ENCODE measurements around the gene KCNJ2. TPM values are rescaled to one million over a fixed set of nuclear protein-coding genes. Genes with fewer than 3 reads are reported as not detected.

The KCNJ2 gene
- total RNA-seq, 1 donor: 12.7 TPM

DNA sequence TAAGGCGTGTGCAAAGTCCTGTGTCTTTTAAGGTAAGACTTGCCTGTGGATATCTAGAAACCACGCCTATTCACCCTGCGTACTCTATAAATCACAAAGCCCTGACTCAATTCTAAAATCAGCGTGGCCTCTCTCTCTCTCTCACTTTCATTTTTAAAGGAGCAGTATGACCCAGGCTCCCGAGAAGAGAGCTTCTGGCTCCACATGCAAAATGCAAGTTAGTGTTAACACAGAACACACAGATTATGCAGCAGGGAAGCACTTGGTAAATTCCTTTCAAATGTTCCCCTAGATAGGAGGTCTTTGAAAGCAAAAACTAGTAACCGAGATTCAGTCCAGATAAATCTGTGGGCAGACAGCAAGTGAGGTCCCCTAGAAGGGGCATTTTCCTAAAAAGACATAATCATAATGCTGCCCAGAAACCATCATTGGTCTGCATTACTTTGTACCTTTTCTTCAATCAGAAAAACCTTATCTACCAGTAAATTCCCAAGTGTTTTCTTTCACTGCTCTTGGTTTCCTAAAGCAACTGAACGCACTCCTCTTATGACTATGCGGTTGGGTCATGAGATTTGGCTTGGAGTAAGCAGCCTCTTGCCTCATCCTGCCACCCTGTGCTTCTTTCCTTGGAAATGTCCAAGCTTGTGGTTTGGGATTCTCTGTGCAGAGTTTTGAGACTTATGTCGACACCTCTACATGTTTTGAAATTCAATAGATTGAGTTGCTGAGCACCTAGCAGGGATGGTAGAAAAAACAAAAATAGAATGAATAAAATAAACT lies 31.7 kb upstream of the KCNJ2 start:
- H3K4me3 ChIP-seq (ENCODE audit: low read depth, low read length): peak overlapping the region; percentile 57
- TF ChIP-seq, protein P1, sequence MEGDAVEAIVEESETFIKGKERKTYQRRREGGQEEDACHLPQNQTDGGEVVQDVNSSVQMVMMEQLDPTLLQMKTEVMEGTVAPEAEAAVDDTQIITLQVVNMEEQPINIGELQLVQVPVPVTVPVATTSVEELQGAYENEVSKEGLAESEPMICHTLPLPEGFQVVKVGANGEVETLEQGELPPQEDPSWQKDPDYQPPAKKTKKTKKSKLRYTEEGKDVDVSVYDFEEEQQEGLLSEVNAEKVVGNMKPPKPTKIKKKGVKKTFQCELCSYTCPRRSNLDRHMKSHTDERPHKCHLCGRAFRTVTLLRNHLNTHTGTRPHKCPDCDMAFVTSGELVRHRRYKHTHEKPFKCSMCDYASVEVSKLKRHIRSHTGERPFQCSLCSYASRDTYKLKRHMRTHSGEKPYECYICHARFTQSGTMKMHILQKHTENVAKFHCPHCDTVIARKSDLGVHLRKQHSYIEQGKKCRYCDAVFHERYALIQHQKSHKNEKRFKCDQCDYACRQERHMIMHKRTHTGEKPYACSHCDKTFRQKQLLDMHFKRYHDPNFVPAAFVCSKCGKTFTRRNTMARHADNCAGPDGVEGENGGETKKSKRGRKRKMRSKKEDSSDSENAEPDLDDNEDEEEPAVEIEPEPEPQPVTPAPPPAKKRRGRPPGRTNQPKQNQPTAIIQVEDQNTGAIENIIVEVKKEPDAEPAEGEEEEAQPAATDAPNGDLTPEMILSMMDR (IDR thresholded peaks at IDR 0.05; ENCODE audit: insufficient read depth, low read length): no peak
- peak; percentile 98 for DNase-seq (ENCODE audit: low read depth)

DNA sequence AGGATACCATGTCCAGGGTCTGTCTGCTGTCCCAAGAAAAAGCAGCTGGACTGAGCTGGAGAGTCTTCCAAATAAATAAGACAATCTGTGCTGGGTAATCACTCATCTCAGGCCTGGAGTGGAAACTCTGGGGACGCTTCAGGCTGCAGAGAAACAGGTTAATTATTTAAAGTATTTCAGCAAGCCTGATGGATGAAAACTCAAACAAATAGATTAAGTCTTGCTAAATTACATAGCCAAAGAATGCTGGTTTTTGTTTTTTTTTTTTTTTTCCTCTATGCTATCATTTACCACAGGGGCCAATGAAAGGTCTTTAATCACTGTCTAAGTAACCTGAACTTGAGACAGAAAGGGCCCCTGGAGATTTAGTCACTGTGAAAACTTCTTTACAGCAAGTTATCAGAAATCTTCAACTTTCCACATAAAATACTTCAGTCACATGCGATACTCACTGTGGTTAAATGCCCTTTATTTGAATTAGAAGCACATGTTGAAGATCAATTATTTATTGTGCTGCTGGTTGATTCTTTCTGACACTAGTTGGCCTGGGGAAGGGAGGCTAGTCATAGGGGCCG lies 31.0 kb upstream of the KCNJ2 start:
- TF ChIP-seq, protein P1 (IDR thresholded peaks at IDR 0.05; ENCODE audit: insufficient read depth, low read length): no peak
- H3K4me3 ChIP-seq (ENCODE audit: low read depth, low read length): no peak overlapping the region
- DNase-seq (ENCODE audit: low read depth): peak; percentile 83

DNA sequence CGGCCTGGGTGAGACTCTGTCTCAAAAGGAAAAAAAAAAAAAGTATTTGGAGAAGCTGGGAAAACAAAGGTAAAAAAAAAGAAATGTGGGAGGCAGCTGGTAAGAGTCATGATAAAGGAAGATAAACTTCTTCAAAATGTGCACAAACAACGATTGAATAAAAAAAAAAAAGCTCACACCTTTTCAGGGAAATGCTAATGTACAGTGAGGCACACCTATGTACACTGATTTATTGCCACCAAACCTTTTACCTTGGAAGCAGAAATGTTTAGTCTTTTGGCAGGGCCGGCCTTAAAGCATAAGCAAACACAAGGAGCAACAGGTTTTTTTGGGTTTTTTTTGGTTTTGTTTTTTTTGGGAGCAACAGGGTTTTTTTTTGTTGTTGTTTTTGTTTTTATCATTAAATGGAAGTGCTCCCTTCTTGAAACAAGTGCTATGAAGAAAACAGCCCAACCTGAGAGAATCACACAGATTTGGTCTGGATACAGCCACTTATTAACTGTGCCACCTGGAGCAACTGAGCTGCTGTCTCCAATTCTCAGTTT lies 29.8 kb upstream of the KCNJ2 start:
- TF ChIP-seq, protein P1 (IDR thresholded peaks at IDR 0.05; ENCODE audit: insufficient read depth, low read length): no peak
- no peak for DNase-seq (ENCODE audit: low read depth)
- H3K4me3 ChIP-seq (ENCODE audit: low read depth, low read length): no peak overlapping the region

DNA sequence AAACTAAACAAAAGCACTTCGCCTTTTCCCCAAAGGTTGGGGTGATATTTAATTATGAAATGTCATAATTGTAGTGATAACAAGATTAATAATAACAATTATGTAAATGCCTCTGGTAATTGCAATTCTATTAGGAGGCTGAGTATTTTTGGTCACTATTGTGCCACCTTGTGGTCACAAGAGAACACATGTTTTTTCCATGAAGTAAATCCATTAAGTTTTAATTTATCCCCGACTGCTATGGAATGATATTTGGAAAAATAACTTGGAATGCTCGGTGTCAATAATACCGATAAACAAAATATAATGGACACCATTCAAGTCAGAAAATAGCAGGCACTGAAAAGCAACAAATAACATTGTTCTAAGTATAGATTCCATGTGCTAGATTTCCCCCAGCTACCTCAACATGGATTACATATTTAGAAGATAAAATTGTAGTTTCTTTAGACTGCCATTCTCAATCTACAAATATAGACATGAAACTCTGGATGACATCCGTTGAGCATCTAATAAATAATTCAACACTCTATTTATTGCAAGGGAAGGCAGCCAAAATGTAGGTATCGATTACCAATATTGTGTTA lies 25.0 kb upstream of the KCNJ2 start:
- TF ChIP-seq, protein P1 (IDR thresholded peaks at IDR 0.05; ENCODE audit: insufficient read depth, low read length): peak; percentile 60
- peak; percentile 73 for DNase-seq (ENCODE audit: low read depth)
- no peak overlapping the region for H3K4me3 ChIP-seq (ENCODE audit: low read depth, low read length)

DNA sequence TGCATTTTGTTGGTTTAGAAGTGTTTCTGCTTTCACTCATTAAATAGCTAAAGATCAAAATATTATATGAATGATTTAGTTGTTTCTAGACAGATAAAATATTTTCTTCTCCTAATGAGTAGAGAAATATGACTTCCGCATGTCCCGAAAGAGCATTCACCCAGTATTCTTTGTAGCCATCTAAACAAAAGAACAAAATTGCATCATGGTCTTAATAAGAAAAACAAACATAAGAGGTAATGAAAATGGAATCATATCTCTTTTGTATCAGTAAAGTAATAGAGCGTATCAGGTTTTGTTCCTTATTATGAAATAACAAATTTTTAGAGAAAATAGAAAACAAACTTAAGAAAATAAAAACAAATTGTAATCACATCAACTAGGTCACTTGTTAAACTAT lies 16.1 kb upstream of the KCNJ2 start:
- DNase-seq (ENCODE audit: low read depth): no peak
- TF ChIP-seq, protein P1 (IDR thresholded peaks at IDR 0.05; ENCODE audit: insufficient read depth, low read length): no peak
- no peak overlapping the region for H3K4me3 ChIP-seq (ENCODE audit: low read depth, low read length)

DNA sequence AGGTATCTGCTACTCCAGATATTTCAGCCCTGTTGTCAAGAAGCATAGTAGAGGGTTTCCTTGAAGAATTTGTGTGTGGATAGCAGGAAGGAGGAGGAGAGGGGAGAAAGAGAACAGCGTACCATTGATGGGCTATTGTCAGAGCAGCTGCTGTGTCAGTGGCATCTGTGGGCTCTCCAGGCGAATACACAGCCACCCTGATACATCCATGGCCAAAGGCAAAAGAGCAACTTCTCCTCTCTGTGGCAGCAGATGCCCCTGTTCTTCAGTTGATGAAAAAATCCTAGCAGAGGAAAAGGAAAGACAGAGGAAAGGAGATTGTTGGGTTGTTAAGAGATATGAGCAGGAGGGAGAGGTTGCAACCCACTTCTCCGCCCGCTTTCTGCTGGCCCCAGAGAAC lies 12.2 kb upstream of the KCNJ2 start:
- H3K4me3 ChIP-seq (ENCODE audit: low read depth, low read length): no peak overlapping the region
- TF ChIP-seq, protein P1 (IDR thresholded peaks at IDR 0.05; ENCODE audit: insufficient read depth, low read length): no peak
- DNase-seq (ENCODE audit: low read depth): no peak
